ENCODE results near the gene PAX3. TPM values are rescaled to one million over a fixed set of nuclear protein-coding genes. Genes with fewer than 3 reads are reported as not detected.

Gene PAX3
- under 1 TPM in 1 of 2 donors, not detected in 1; 0.60 TPM for total RNA-seq
- polyA plus RNA-seq = not detected
- long read RNA-seq, donor 1 = 0 reads
- long read RNA-seq, donor 2 = 0 reads

GRCh38 chr2:222298311-222299150 lies at the start of gene PAX3:
Gene PAX3, minus strand, starts transcription at chr2:222298998. Its CDS starts 383 bp downstream, at chr2:222298615.
- Histone ChIP-seq H3K4me3 (ENCODE audit: low read length in 2 of 2) (no peak within 1 kb of the TSS), H3K9me3 (ENCODE audit: control insufficient read depth, low read length) (peaks cover 2% of the 10 kb centered on the region), H3K27me3 (ENCODE audit: control insufficient read depth in 1 of 2, insufficient read depth in 2 of 2, low read length in 1 of 2) (no peaks in the 10 kb centered on the region), H3K4me1 (ENCODE audit: control insufficient read depth in 1 of 2, insufficient read depth in 2 of 2, low read length in 2 of 2) (no peaks in the 10 kb centered on the region), H3K27ac (ENCODE audit: low read depth in 1 of 2, low read length in 2 of 2) (no peak within 1 kb of the TSS), H3K36me3 (ENCODE audit: control insufficient read depth in 1 of 2, insufficient read depth in 2 of 2, low read length in 1 of 2) (no peaks in the 10 kb centered on the region)
- intact Hi-C loops (cut with DNase I) = no loop called here
- DNase-seq = no peak
- ATAC-seq (ENCODE audit: low FRiP score) = no peak
- 2 to 5% methylated on average over 63 of the region's 63 CpGs for WGBS, 2 donors

GRCh38 chr2:222341331-222341730 lies 42.5 kb upstream of the PAX3 start:
- intact Hi-C loops (cut with DNase I) = no loop called here
- Histone ChIP-seq H3K4me1 (ENCODE audit: control insufficient read depth in 1 of 2, insufficient read depth in 2 of 2, low read length in 2 of 2) (no peaks in the 10 kb centered on the region), H3K27me3 (ENCODE audit: control insufficient read depth in 1 of 2, insufficient read depth in 2 of 2, low read length in 1 of 2) (no peaks in the 10 kb centered on the region), H3K27ac (ENCODE audit: low read depth in 1 of 2, low read length in 2 of 2) (no peak overlapping the region), H3K9me3 (ENCODE audit: control insufficient read depth, low read length) (no peaks in the 10 kb centered on the region), H3K36me3 (ENCODE audit: control insufficient read depth in 1 of 2, insufficient read depth in 2 of 2, low read length in 1 of 2) (no peaks in the 10 kb centered on the region), H3K4me3 (ENCODE audit: low read length in 2 of 2) (no peak overlapping the region)
- ATAC-seq (ENCODE audit: low FRiP score) (no peak), DNase-seq (no peak)
- 65 to 82% methylated on average over 1 of the region's 1 CpG for WGBS, 2 donors

GRCh38 chr2:222338374-222338773 lies 39.6 kb upstream of the PAX3 start:
- no peak for DNase-seq
- Histone ChIP-seq H3K4me1 (ENCODE audit: control insufficient read depth in 1 of 2, insufficient read depth in 2 of 2, low read length in 2 of 2) (no peaks in the 10 kb centered on the region), H3K27me3 (ENCODE audit: control insufficient read depth in 1 of 2, insufficient read depth in 2 of 2, low read length in 1 of 2) (no peaks in the 10 kb centered on the region), H3K9me3 (ENCODE audit: control insufficient read depth, low read length) (peaks cover 2% of the 10 kb centered on the region), H3K27ac (ENCODE audit: low read depth in 1 of 2, low read length in 2 of 2) (no peak overlapping the region), H3K4me3 (ENCODE audit: low read length in 2 of 2) (no peak overlapping the region), H3K36me3 (ENCODE audit: control insufficient read depth in 1 of 2, insufficient read depth in 2 of 2, low read length in 1 of 2) (no peaks in the 10 kb centered on the region)
- no peak for ATAC-seq (ENCODE audit: low FRiP score)
- whole genome bisulfite sequencing, 2 donors = 95% methylated on average over 1 of the region's 1 CpG
- intact Hi-C loops (cut with DNase I) = no loop called here

GRCh38 chr2:222336931-222337330 lies 38.1 kb upstream of the PAX3 start:
- intact Hi-C loops (cut with DNase I) = no loop called here
- no peaks in the 10 kb centered on the region for H3K27me3 ChIP-seq (ENCODE audit: control insufficient read depth in 1 of 2, insufficient read depth in 2 of 2, low read length in 1 of 2)
- H3K27ac ChIP-seq (ENCODE audit: low read depth in 1 of 2, low read length in 2 of 2) = no peak overlapping the region
- H3K9me3 ChIP-seq (ENCODE audit: control insufficient read depth, low read length) = peaks cover 3% of the 10 kb centered on the region
- H3K36me3 ChIP-seq (ENCODE audit: control insufficient read depth in 1 of 2, insufficient read depth in 2 of 2, low read length in 1 of 2) = no peaks in the 10 kb centered on the region
- H3K4me1 ChIP-seq (ENCODE audit: control insufficient read depth in 1 of 2, insufficient read depth in 2 of 2, low read length in 2 of 2) = no peaks in the 10 kb centered on the region
- ATAC-seq (ENCODE audit: low FRiP score) = no peak
- no peak for DNase-seq
- no peak overlapping the region for H3K4me3 ChIP-seq (ENCODE audit: low read length in 2 of 2)

GRCh38 chr2:222336442-222336841 lies 37.6 kb upstream of the PAX3 start:
- intact Hi-C loops (cut with DNase I) = no loop called here
- ATAC-seq (ENCODE audit: low FRiP score) (no peak), DNase-seq (no peak)
- Histone ChIP-seq H3K4me3 (ENCODE audit: low read length in 2 of 2) (no peak overlapping the region), H3K27ac (ENCODE audit: low read depth in 1 of 2, low read length in 2 of 2) (no peak overlapping the region), H3K36me3 (ENCODE audit: control insufficient read depth in 1 of 2, insufficient read depth in 2 of 2, low read length in 1 of 2) (no peaks in the 10 kb centered on the region), H3K9me3 (ENCODE audit: control insufficient read depth, low read length) (peaks cover 3% of the 10 kb centered on the region), H3K4me1 (ENCODE audit: control insufficient read depth in 1 of 2, insufficient read depth in 2 of 2, low read length in 2 of 2) (no peaks in the 10 kb centered on the region), H3K27me3 (ENCODE audit: control insufficient read depth in 1 of 2, insufficient read depth in 2 of 2, low read length in 1 of 2) (no peaks in the 10 kb centered on the region)
- 79 to 85% methylated on average over 1 of the region's 1 CpG for WGBS, 2 donors

GRCh38 chr2:222334914-222335313 lies 36.1 kb upstream of the PAX3 start:
- DNase-seq = no peak
- H3K9me3 ChIP-seq (ENCODE audit: control insufficient read depth, low read length) = peaks cover 3% of the 10 kb centered on the region
- 88 to 95% methylated on average over 2 of the region's 2 CpGs for WGBS, 2 donors
- no peaks in the 10 kb centered on the region for H3K36me3 ChIP-seq (ENCODE audit: control insufficient read depth in 1 of 2, insufficient read depth in 2 of 2, low read length in 1 of 2)
- ATAC-seq (ENCODE audit: low FRiP score) = no peak
- H3K4me1 ChIP-seq (ENCODE audit: control insufficient read depth in 1 of 2, insufficient read depth in 2 of 2, low read length in 2 of 2) = no peaks in the 10 kb centered on the region
- H3K27ac ChIP-seq (ENCODE audit: low read depth in 1 of 2, low read length in 2 of 2) = no peak overlapping the region
- intact Hi-C loops (cut with DNase I) = no loop called here
- no peak overlapping the region for H3K4me3 ChIP-seq (ENCODE audit: low read length in 2 of 2)
- no peaks in the 10 kb centered on the region for H3K27me3 ChIP-seq (ENCODE audit: control insufficient read depth in 1 of 2, insufficient read depth in 2 of 2, low read length in 1 of 2)

- DNase-seq = no peak
- no peak overlapping the region for H3K27ac ChIP-seq (ENCODE audit: low read depth in 1 of 2, low read length in 2 of 2)
- no peaks in the 10 kb centered on the region for H3K27me3 ChIP-seq (ENCODE audit: control insufficient read depth in 1 of 2, insufficient read depth in 2 of 2, low read length in 1 of 2)
- 87 to 90% methylated on average over 2 of the region's 2 CpGs for WGBS, 2 donors
- no peaks in the 10 kb centered on the region for H3K36me3 ChIP-seq (ENCODE audit: control insufficient read depth in 1 of 2, insufficient read depth in 2 of 2, low read length in 1 of 2)
- intact Hi-C loops (cut with DNase I) = no loop called here
- H3K9me3 ChIP-seq (ENCODE audit: control insufficient read depth, low read length) = peaks cover 3% of the 10 kb centered on the region
- H3K4me1 ChIP-seq (ENCODE audit: control insufficient read depth in 1 of 2, insufficient read depth in 2 of 2, low read length in 2 of 2) = no peaks in the 10 kb centered on the region
- no peak overlapping the region for H3K4me3 ChIP-seq (ENCODE audit: low read length in 2 of 2)
- no peak for ATAC-seq (ENCODE audit: low FRiP score)
Measured at GRCh38 chr2:222333397-222333796, 34.6 kb upstream of the PAX3 start.

GRCh38 chr2:222332116-222332515 lies 33.3 kb upstream of the PAX3 start:
- H3K9me3 ChIP-seq (ENCODE audit: control insufficient read depth, low read length) = peaks cover 5% of the 10 kb centered on the region
- ATAC-seq (ENCODE audit: low FRiP score) (no peak), DNase-seq (no peak)
- H3K4me3 ChIP-seq (ENCODE audit: low read length in 2 of 2) = no peak overlapping the region
- H3K27me3 ChIP-seq (ENCODE audit: control insufficient read depth in 1 of 2, insufficient read depth in 2 of 2, low read length in 1 of 2) = peaks cover 0 to 2% of the 10 kb centered on the region in 2 donors
- no peaks in the 10 kb centered on the region for H3K4me1 ChIP-seq (ENCODE audit: control insufficient read depth in 1 of 2, insufficient read depth in 2 of 2, low read length in 2 of 2)
- WGBS, 2 donors = 80 to 83% methylated on average over 4 of the region's 4 CpGs
- no peaks in the 10 kb centered on the region for H3K36me3 ChIP-seq (ENCODE audit: control insufficient read depth in 1 of 2, insufficient read depth in 2 of 2, low read length in 1 of 2)
- H3K27ac ChIP-seq (ENCODE audit: low read depth in 1 of 2, low read length in 2 of 2) = no peak overlapping the region
- intact Hi-C loops (cut with DNase I) = no loop called here

- Histone ChIP-seq H3K27ac (ENCODE audit: low read depth in 1 of 2, low read length in 2 of 2) (no peak overlapping the region), H3K36me3 (ENCODE audit: control insufficient read depth in 1 of 2, insufficient read depth in 2 of 2, low read length in 1 of 2) (no peaks in the 10 kb centered on the region), H3K4me3 (ENCODE audit: low read length in 2 of 2) (no peak overlapping the region), H3K4me1 (ENCODE audit: control insufficient read depth in 1 of 2, insufficient read depth in 2 of 2, low read length in 2 of 2) (no peaks in the 10 kb centered on the region), H3K9me3 (ENCODE audit: control insufficient read depth, low read length) (peaks cover 4% of the 10 kb centered on the region), H3K27me3 (ENCODE audit: control insufficient read depth in 1 of 2, insufficient read depth in 2 of 2, low read length in 1 of 2) (peaks cover 0 to 2% of the 10 kb centered on the region in 2 donors)
- ATAC-seq (ENCODE audit: low FRiP score) (no peak), DNase-seq (no peak)
- intact Hi-C loops (cut with DNase I) = no loop called here
- WGBS, 2 donors = 60 to 72% methylated on average over 4 of the region's 4 CpGs
Measured at GRCh38 chr2:222330910-222331309, 32.1 kb upstream of the PAX3 start.
